22Rv1 (cell line): ENCODE data around the gene MAGI2.

ENCODE experiments used
- CTCF ChIP-seq: fragments of 450-650 bp; IDR thresholded peaks from 2 replicates; pipeline ENCODE4 v1.5.1; 2017; ENCODE audit warnings: mild to moderate bottlenecking
- ZFX ChIP-seq: fragments of 450-650 bp; IDR thresholded peaks from 2 replicates; pipeline ENCODE4 v1.6.1; 2017; ENCODE audit warnings: antibody characterized with exemption, borderline replicate concordance

- TF ChIP-seq CTCF (no peak), ZFX (no peak)
Measured at GRCh38 chr7:78970440-78970916, 483.0 kb downstream of the MAGI2 start.
